HG03558 (cell line): Measurements from ENCODE around the gene CCR7.
"Not testable (repeated sequence)": the region's sequence is repeated elsewhere in the genome, so short reads cannot be mapped to it uniquely, and the experiment has no call there.

Experiments
- ATAC-seq: cut with Tn5 transposase; IDR thresholded peaks from one replicate; pipeline ENCODE4 v1.9.1; 2021; ENCODE audit warnings: moderate number of reproducible peaks; ENCODE audit not compliant: unreplicated experiment; ENCODE audit errors: extremely low read depth

The CCR7 gene

DNA sequence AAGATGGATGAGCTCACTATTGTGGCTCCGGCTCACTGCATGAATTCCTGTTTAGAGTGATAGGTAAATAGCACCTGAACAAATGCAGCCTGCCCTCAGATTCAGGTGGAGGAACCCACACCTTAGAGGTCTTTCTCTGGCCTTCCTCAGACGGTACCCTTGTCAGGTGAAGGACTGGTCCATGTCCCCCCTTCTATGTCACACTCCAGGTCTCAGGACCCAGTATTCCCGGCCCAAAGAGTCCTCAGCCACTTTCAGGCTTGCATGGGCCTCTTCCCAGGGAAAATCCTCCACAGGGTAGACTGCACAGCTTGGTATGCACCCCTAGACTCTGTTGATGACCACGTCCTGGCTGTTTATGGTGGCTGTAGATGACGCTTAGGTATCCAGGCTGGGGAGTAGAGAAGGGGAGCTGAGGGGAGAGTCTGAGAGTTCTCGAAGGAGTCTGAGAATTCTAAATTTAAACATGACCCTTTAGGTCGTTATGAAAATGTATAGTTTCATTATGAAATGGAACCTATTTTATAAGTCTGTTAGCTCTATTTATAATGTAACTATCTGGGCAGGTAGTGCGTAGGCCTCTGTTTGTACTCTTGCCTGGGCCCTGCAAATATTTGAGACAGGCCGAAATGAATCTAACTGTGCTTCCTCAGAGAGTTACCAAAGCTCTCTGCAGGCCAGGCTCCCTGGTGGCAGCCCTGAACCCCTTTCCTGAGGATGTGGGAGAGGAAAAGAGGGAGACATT lies 32.5 kb upstream of the CCR7 start:
- ATAC-seq, result no peak

DNA sequence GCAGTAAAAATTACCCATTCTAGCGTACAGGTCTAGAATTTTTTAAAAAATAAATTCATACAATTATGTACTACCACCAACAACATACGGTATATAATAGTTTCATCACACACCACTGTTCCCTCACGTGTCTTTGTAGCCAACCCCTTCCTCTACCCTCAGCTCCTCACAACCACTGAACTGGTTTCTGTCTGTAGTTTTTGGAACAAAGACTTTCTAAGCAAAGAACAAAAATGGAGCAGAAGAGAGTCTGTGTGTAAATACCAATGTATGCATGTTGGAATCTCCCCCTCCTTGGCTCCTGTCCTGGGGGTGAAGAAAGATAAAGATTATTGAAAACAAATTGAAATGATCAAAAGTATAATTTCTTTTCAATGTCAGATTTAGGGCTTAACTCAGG lies 31.9 kb upstream of the CCR7 start:
- ATAC-seq, result no peak

DNA sequence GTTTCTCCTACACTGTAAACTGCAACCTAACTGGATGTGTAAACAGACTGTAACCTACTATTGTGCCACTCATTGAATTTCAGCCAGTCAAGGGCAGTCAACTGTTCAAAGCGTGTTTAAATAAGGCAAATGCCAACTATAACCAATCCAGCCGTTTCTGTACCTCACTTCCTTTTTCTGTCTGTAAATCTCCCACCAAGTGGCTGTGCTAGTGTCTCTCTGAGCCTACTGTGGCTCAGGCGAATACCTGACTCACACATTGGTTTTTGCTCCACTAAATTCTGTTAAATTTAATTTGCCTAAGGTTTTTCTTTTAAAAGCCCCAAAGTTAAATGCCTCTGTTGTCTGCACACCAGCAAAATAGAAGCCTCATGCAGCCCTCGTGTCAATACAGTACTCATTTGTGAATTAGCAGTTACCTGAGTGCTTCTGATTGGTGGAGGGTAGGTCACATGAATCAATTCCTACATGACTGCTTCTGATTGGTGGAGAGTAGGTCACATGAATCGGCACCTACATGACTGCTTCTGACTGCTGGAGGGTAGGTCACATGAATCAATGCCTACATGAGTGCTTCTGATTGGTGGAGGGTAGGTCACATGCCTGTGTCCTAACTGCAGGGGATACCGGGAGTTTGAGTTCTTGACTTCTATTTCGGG lies 31.1 kb upstream of the CCR7 start:
- ATAC-seq, result no peak

DNA sequence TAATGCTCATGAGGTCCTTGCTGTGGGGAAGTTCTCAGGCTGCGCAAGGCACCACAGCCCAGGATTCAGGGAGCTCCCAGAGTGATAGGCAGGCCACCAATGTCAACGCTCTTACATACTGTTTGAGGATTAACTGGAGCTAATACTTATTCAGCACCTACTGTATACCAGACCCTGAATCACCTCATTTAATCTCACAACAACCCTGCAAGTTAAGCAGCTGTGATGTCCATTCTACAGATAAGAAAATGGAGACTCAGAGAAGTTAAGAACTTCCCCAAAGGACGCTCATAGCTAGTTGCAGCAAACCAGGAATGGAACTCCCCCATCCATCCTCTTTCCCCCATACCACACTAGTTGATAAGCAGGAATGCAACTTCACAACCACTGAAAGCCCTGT lies 25.5 kb upstream of the CCR7 start:
- no peak for ATAC-seq

DNA sequence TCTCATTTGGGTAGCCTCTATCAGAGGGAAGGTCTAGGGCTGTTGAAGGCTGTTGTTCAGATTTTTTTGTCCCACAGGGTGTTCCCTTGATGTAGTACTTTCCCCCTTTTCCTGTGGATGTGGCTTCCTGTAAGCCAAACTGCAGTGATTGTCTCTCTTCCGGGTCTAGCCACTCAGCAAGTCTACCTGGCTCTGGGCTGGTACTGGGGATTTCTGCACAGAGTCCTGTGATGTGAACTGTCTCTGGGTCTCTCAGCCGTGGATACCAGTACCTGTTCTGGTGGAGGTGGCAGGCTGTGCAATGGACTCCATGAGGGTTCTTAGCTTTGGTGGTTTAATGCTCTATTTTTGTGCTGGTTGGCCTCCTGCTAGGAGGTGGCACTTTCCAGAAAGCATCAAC lies 23.3 kb upstream of the CCR7 start:
- ATAC-seq, result no peak

DNA sequence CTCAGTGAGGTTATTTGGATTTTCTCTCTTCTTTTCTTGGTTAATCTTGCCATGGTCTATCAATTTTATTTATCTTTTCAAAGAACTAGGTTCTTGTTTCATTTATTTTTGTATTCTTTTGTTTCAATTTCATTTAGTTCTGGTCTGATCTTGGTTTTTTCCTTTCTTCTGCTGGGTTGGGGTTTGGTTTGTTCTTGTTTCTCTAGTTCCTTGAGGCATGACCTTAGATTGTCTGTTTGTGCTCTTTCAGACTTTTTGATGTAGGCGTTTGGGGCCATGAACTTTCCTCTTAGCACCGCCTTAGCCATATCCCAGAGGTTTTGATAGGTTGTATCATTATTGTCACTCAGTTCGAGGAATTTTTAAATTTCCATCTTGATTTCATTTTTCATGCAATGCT lies 21.0 kb upstream of the CCR7 start:
- not testable (repeated sequence) for ATAC-seq

DNA sequence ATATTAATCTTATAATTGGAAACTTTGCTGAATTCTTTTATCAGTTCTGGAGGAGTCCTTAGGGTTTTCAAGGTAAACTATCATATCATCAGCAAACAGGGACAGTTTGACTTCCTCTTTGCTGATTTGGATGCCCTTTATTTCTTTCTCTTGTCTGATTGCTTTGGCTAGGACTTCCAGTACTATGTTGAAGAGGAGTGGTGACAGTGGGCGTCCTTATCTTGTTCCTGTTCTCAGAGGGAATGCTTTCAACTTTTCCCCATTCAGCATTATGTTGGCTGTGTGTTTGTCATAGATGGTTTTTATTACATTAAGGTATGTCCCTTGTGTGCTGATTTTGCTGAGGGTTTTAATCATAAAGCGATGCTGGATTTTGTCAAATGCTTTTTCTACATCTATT lies 19.7 kb upstream of the CCR7 start:
- ATAC-seq, result not testable (repeated sequence)

DNA sequence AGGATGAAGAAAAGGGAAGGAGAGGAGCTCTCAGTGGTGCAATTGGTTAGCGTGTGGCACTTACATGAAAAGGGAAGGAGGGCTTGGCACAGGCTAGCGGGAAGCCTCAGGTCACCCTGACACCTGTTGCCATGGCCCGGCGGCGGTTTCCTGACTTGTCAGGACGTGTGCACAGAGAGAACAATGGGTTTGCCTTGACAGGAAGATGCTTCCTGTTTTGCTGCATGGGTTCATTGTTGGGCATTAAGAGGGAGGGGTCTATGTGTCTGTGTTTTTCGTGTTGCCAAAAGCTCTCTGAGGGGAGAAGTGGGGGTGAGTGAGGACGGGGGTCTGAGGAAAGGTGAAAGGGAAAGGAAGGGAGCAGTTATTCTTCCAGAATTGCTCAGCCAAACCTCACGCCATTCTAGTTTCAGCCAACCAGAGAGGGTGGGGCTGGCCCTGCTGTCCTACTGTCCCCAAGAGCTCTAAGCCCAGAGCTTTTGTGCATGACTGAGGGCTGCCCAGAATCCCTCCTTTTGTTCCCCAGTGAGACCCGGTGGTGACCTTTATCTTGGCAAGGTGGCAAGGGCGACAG lies 17.1 kb upstream of the CCR7 start:
- ATAC-seq, result peak; percentile 67

DNA sequence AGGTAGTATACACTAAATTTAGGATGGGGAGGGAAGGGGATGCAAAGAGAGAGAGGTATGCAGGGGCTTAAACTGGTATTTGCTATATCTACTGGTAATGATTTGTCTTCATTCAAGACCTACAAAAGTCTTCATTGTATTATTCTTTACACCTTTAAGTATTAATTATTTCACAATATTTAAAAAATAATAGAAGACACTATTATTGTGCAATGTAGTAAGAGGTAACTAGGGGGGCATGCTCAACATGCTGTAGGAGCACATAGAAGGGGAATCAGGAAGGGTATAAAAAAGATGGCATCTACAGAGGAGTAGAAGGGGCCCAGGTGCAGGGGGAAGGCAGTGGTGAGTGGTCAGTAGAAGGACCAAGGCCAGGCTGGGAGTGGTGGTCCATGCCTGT lies 14.9 kb upstream of the CCR7 start:
- ATAC-seq, result no peak

DNA sequence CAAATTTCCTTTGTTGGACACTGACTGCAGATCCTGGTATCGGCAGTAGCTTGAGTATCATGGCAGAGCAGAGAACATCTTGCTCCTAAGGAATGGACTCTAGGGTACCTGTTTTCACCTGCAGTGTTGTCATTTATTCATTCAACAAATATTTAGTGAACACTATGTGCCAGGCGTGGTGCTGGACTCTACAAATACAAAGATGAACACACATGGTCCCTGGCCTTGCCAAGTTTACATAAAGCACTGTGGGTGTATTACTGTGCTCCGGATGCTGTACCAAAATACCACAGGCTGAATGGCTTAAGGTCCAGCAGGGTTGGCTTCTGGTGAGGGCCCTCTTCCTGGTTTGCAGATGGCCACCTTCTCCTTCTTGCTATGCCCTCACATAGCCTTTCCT lies 14.2 kb upstream of the CCR7 start:
- ATAC-seq, result no peak

DNA sequence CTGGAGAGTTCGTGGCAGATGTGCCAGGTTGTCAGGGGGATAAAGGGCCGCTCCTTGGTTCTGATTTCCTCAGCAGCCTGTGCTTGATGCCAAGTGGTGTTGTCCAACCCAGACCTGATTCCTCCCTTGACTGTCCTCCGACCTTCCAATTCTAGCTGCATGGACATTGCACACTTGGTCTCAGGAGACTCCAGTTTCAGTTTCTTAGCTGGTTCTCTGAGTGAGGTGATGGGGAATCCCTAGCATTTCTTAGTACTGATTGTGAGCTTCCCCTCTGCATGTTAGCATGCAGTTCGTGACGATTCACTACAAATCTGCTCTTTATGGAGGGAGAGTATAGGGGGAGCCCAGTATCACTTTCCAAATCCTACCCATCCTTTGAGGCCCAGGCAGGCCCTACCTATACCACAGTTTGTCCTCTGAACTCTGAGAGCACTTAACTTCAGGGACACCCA lies 12.4 kb upstream of the CCR7 start:
- no peak for ATAC-seq

DNA sequence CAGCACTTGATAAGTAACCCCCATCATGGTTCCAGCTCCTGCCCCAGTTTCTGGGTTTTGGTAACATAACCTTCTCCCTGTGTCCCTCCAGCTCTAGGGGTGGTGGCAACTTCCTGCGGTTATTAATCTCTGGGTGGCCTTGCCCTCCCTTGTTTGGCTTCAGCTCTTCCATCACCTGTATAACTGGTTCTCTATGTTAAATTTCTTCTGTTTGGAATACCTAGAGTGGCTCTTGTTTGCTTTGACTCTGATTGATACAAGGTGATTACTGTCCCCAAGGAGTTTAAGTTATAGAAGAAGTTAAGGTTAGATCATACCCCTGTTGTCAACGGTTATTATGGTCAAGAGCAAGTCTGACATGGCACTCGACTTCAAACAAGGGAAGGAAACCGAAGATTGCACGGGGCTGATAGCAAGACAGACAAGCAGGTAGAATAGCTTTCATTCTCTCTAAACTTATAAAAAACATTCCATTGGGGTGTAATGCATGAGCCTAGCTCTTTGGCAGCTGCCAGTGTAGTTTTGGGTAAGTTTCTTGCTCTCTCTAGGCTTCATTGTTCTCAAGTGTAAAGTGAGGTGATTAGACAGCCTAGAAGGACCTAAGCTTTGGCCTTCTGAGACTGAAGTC lies 11.0 kb upstream of the CCR7 start:
- no peak for ATAC-seq

DNA sequence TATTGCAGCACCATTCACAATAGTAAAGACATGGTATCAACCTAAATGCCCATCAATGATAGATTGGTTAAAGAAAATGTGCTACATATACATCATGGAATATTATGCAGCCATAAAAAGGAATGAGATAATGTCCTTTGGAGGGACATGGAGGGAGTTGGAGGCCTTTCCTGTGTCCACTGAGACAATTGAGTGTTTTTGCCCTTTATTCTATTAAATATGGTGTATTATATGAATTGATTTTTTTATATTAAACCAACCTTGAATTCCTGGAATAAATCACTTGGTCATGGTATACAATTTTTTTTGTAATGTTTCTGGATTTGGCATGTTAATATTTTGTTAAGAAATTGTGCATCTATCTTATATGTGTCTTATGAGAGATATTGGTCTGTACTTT lies 9.0 kb upstream of the CCR7 start:
- no peak for ATAC-seq

DNA sequence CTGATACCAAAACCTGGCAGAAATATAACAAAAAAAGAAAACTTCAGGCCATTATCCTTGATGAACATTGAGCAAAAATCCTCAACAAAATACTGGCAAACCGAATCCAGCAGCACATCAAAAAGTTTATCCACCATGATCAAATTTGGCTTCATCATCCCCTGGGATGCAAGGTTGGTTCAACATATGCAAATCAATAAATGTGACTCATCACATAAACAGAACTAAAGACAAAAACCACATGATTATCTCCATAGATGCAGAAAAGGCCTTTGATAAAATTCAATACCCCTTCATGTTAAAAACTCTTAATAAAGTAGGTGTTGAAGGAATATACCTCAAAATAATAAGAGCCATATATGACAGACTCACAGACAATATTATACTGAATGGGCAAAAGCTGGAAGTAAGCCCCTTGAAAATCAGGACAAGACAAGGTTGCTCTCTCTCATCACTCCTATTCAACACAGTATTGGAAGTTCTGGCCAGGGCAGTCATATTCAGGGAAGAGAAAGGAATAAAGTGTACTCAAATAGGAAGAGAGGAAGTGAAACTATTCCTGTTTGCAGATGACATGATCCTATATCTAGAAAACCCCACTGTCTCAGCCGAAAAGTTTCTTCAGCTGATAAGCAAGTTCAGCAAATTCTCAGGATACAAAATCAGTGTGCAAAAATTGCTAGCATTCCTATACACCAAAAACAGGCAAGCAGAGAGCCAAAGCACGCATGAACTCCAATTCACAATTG lies 7.1 kb upstream of the CCR7 start:
- not testable (repeated sequence) for ATAC-seq

DNA sequence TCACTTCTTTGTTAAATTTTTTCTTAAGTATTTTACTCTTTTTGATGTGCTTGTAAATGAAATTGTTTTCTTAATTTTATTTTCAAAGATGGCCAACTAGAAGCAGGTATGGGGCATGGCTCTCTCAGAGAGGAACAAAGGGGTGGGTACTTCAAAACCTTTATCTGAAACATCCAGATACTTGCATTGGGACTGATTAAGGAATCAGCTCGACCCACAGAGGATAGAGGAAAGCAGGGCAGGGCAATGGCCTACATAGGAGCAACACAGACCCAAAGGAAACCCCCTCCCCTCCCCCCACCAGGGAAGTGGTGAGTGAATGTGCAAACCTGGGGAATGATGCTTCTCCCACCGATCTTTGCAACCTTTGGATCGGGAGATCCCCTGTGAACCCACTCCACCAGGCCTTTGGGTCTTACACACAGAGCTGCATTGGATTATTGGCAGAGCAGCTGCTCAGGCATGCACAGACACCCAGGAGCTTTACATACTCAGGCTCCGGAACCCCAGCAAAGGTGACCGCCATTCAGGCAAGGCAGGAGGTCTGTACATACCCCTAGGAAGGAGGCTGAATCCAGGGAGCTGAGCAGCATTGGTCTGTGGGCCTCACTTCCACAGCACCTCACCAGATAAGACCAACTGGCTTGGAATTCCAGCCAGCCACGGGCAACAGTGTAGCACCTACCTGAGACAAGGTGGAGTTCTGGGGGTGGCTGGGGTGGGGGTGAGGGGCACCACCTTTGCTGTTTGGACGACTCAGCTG lies 3.0 kb upstream of the CCR7 start:
- ATAC-seq, result no peak

DNA sequence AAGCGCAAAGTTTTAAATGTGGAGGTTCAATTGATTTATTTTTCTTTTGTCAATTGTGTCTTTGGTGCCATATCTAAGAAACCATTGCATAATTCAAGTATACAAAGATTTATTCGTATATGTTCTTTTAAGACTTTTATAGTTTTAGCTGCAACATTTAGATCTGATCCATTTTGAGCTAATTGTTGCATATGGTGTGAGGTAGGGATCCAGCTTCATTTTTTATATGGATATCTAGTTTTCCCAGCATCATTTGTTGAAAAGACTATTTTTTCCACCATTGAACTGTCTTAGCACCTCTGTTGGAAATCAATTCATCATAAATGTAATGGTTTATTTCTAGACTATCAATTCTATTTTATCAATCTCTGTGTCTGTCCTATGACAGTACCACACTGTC lies 2.1 kb upstream of the CCR7 start:
- ATAC-seq, result no peak

DNA sequence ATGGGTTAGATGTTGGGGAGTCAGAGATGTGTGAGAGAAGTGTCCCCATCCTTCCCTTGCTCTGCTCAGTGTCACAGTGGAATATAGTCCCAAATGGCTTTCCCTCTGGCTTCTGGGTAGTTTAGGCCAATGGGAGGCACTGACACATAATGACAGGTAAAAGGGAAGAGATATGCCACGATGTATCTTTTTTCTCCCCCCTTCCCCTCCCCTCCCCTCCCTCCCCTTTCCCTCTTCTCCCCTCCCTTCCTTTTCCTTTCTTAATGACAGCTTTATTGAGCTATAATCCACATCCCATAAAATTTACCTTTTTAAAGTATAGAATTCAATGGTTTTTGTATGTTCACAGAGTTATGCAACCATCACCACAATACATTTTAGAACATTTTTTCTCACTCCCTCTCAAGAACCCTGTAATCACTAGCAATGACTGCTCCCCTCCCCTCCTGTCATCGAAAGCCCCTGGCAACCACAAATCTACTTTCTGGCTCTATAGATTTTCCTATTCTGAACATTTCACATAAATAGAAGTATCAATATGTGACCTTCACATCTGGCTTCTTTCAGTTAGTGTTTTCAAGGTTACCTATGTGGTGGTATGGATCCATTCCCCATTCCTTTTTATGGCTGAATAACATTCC lies 617 bp upstream of the CCR7 start:
- no peak for ATAC-seq

DNA sequence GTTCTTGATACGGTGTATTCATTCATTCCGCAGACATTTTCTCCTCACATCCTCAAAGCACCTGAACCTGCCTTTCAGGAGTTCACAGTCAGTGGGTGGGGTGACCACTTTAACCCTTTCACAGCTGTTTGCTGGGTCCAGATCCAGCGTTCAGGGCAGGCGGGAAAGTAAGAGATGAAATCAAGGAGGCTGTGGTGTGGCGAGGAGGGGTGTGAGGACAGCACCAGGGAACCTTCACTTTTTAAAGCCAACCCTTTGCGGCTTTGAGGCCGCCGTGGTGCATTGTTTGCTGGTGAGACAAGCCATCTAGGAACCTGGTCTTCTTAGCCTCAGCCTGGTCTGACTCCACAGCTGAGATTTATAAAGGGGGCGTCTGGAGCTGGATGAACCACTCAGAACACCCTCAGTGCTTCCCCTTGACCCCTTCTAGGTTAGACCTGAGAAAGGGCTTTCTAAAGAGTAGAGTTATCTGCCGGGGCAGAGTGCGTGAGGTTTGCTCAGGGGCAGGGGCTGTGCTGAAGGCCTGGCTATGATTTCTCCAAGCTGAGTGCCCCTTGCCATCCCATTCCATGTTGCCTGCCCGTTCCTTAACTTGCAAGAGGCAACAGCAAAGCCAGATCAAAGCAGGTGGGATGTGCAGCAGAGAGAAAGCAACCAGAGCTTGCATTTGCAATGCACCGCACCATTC lies 933 bp downstream of the CCR7 start:
- ATAC-seq, result no peak
